ENCODE data around the gene INPP5F. TPM values are rescaled to one million over a fixed set of nuclear protein-coding genes. Genes with fewer than 3 reads are reported as not detected.
"Not testable (repeated sequence)": the region's sequence is repeated elsewhere in the genome, so short reads cannot be mapped to it uniquely, and the experiment has no call there.

Gene INPP5F
- total and polyA plus RNA-seq, 4 donors, result 5.6 to 22.9 (median 10.1) TPM

DNA sequence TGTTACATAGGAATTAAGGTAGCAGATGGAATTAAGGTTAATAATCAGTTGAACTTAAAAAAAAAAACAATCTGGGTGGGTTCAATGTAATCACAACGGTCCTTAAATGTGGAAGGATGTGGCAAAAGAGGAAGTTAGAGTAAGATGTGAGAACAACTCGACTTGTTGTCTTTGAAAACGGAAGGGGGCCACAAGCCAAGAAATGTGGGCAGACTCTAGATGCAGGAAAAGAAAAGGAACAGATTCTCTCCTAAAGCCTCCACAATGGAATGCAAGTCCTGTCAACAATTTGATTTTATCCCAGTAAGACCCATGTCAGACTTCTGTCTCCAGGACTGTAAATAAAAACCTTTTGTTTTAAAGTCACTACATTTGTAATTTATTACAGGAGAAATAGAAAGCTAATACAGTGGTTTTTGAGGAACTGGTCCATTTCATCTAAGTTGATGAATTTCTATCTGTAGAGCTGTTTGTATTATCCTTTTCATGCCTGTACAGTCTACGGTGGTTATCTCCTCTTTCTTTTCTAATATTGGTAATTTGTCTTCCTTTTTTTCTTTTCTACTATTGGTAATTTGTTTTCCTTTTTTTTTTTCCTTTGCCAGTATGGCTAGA, 138.2 kb downstream of the INPP5F start:
- no peak overlapping the region for H3K27ac ChIP-seq (ENCODE audit: low read depth in 1 of 2, low read length in 1 of 2)
- H3K27me3 ChIP-seq (ENCODE audit: control insufficient read depth in 3 of 3, insufficient read depth in 3 of 3, low read length in 2 of 3), result no peaks in the 10 kb centered on the region
- no peak overlapping the region for H3K4me3 ChIP-seq
- no peak for DNase-seq
- H3K36me3 ChIP-seq (ENCODE audit: control insufficient read depth in 4 of 4, insufficient read depth in 4 of 4, low read length in 4 of 4), result peaks cover 0 to 12% (median 3%) of the 10 kb centered on the region in 4 donors
- no peaks in the 10 kb centered on the region for H3K9me3 ChIP-seq (ENCODE audit: control insufficient read depth in 4 of 4, insufficient read depth in 3 of 4, low read length in 3 of 4)
- H3K9ac ChIP-seq (ENCODE audit: insufficient read depth in 1 of 2, low read length in 2 of 2), result no peak overlapping the region
- peaks cover 0 to 2% (median 0%) of the 10 kb centered on the region in 5 donors for H3K4me1 ChIP-seq (ENCODE audit: control insufficient read depth in 5 of 5, insufficient read depth in 5 of 5, low read length in 5 of 5)
- no peak for ATAC-seq (ENCODE audit: insufficient read depth, low FRiP score)
- WGBS, 2 donors, result 36 to 46% methylated on average over 4 of the region's 4 CpGs
- TF ChIP-seq, protein P1, sequence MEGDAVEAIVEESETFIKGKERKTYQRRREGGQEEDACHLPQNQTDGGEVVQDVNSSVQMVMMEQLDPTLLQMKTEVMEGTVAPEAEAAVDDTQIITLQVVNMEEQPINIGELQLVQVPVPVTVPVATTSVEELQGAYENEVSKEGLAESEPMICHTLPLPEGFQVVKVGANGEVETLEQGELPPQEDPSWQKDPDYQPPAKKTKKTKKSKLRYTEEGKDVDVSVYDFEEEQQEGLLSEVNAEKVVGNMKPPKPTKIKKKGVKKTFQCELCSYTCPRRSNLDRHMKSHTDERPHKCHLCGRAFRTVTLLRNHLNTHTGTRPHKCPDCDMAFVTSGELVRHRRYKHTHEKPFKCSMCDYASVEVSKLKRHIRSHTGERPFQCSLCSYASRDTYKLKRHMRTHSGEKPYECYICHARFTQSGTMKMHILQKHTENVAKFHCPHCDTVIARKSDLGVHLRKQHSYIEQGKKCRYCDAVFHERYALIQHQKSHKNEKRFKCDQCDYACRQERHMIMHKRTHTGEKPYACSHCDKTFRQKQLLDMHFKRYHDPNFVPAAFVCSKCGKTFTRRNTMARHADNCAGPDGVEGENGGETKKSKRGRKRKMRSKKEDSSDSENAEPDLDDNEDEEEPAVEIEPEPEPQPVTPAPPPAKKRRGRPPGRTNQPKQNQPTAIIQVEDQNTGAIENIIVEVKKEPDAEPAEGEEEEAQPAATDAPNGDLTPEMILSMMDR (IDR thresholded peaks at IDR 0.05; ENCODE audit: control extremely low read depth, extremely low read depth), result no peak

GRCh38 chr10:119865699-119866240, 139.9 kb downstream of the INPP5F start:
- H3K9me3 ChIP-seq (ENCODE audit: control insufficient read depth in 4 of 4, insufficient read depth in 3 of 4, low read length in 3 of 4), result no peaks in the 10 kb centered on the region
- H3K4me3 ChIP-seq, result no peak overlapping the region
- DNase-seq (no peak), ATAC-seq (ENCODE audit: insufficient read depth, low FRiP score) (no peak)
- no peaks in the 10 kb centered on the region for H3K27me3 ChIP-seq (ENCODE audit: control insufficient read depth in 3 of 3, insufficient read depth in 3 of 3, low read length in 2 of 3)
- peaks cover 0 to 12% (median 3%) of the 10 kb centered on the region in 4 donors for H3K36me3 ChIP-seq (ENCODE audit: control insufficient read depth in 4 of 4, insufficient read depth in 4 of 4, low read length in 4 of 4)
- peaks cover 0 to 6% (median 2%) of the 10 kb centered on the region in 5 donors for H3K4me1 ChIP-seq (ENCODE audit: control insufficient read depth in 5 of 5, insufficient read depth in 5 of 5, low read length in 5 of 5)
- 91 to 94% methylated on average over 6 of the region's 6 CpGs for WGBS, 2 donors
- H3K27ac ChIP-seq (ENCODE audit: low read depth in 1 of 2, low read length in 1 of 2), result no peak overlapping the region
- H3K9ac ChIP-seq (ENCODE audit: insufficient read depth in 1 of 2, low read length in 2 of 2), result no peak overlapping the region
- TF ChIP-seq, protein P1 (IDR thresholded peaks at IDR 0.05; ENCODE audit: control extremely low read depth, extremely low read depth), result no peak

DNA sequence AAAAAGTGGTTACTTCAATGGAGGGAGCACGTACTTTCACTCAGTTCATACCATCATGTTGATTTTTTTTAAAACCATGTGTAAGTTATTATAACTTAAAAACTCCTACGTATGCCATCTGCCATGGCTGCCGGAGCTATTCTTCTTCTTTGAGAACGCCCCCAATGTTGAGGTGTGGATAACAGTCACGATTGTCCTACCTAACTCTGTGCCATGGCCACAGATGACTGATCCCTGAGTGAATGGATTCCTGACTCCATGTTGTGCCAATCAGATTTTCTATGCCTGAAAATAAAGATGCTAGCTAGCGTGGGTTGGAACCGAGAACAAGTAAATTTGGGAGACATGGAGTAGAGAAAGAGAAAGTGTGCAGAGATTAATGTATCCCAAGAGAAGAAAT, 141.5 kb downstream of the INPP5F start:
- H3K9me3 ChIP-seq (ENCODE audit: control insufficient read depth in 4 of 4, insufficient read depth in 3 of 4, low read length in 3 of 4), result no peaks in the 10 kb centered on the region
- no peaks in the 10 kb centered on the region for H3K27me3 ChIP-seq (ENCODE audit: control insufficient read depth in 3 of 3, insufficient read depth in 3 of 3, low read length in 2 of 3)
- DNase-seq (no peak), ATAC-seq (ENCODE audit: insufficient read depth, low FRiP score) (no peak)
- TF ChIP-seq, protein P1 (IDR thresholded peaks at IDR 0.05; ENCODE audit: control extremely low read depth, extremely low read depth), result no peak
- H3K9ac ChIP-seq (ENCODE audit: insufficient read depth in 1 of 2, low read length in 2 of 2), result no peak overlapping the region
- peaks cover 0 to 14% (median 5%) of the 10 kb centered on the region in 5 donors for H3K4me1 ChIP-seq (ENCODE audit: control insufficient read depth in 5 of 5, insufficient read depth in 5 of 5, low read length in 5 of 5)
- H3K27ac ChIP-seq (ENCODE audit: low read depth in 1 of 2, low read length in 1 of 2), result no peak overlapping the region
- 88 to 91% methylated on average over 7 of the region's 7 CpGs for WGBS, 2 donors
- H3K36me3 ChIP-seq (ENCODE audit: control insufficient read depth in 4 of 4, insufficient read depth in 4 of 4, low read length in 4 of 4), result peaks cover 0 to 12% (median 3%) of the 10 kb centered on the region in 4 donors
- no peak overlapping the region for H3K4me3 ChIP-seq

- not testable (repeated sequence) for H3K9ac ChIP-seq (ENCODE audit: insufficient read depth in 1 of 2, low read length in 2 of 2); DNase-seq; H3K27me3 ChIP-seq (ENCODE audit: control insufficient read depth in 3 of 3, insufficient read depth in 3 of 3, low read length in 2 of 3); H3K9me3 ChIP-seq (ENCODE audit: control insufficient read depth in 4 of 4, insufficient read depth in 3 of 4, low read length in 3 of 4); H3K4me3 ChIP-seq; ATAC-seq (ENCODE audit: insufficient read depth, low FRiP score); H3K27ac ChIP-seq (ENCODE audit: low read depth in 1 of 2, low read length in 1 of 2)
- H3K36me3 ChIP-seq (ENCODE audit: control insufficient read depth in 4 of 4, insufficient read depth in 4 of 4, low read length in 4 of 4), result peaks cover 0 to 12% (median 3%) of the 10 kb centered on the region in 4 donors
- peaks cover 2 to 21% (median 9%) of the 10 kb centered on the region in 5 donors for H3K4me1 ChIP-seq (ENCODE audit: control insufficient read depth in 5 of 5, insufficient read depth in 5 of 5, low read length in 5 of 5)
- WGBS, 2 donors, result 88 to 91% methylated on average over 4 of the region's 4 CpGs
These were observed 143.5 kb downstream of the INPP5F start for GRCh38 chr10:119869398-119869797.
